Suppressor macrophage treated with lipopolysaccharide for 4 hours (primary cell): Measurements from ENCODE around the gene TWF2.
A peak's percentile ranks its signal among the peaks of the same experiment; 100 is the strongest.
"Not testable (repeated sequence)": the region's sequence is repeated elsewhere in the genome, so short reads cannot be mapped to it uniquely, and the experiment has no call there.

Experiments used
- DNase-seq: peaks from one replicate; pipeline ENCODE4 v3.0.0-alpha.2; 2020

TWF2 gene

GRCh38 chr3:52238761-52239701 is at the start of gene TWF2:
TSS of gene TWF2 (minus strand) at chr3:52239158. CDS start at chr3:52239016, 142 bp downstream.
- DNase-seq = peak; percentile 88

- no peak for DNase-seq
These were observed 49.7 kb upstream of the TWF2 start for GRCh38 chr3:52288674-52289073.

- no peak for DNase-seq
These were observed 47.8 kb upstream of the TWF2 start for GRCh38 chr3:52286777-52287110.

- not testable (repeated sequence) for DNase-seq
These were observed 45.1 kb upstream of the TWF2 start for GRCh38 chr3:52284051-52284450.

- no peak for DNase-seq
These were observed 44.3 kb upstream of the TWF2 start for GRCh38 chr3:52283306-52283705.

GRCh38 chr3:52281981-52282801 is 43.2 kb upstream of the TWF2 start:
- DNase-seq = peak; percentile 26

- DNase-seq = no peak
These were observed 41.1 kb upstream of the TWF2 start for GRCh38 chr3:52280050-52280461.

GRCh38 chr3:52279596-52279995 is 40.6 kb upstream of the TWF2 start:
- no peak for DNase-seq

GRCh38 chr3:52278510-52279069 is 39.6 kb upstream of the TWF2 start, which contains the start of gene WDR82:
TSS of gene WDR82 (minus strand) at chr3:52278649. CDS start at chr3:52278361, 288 bp downstream.
- DNase-seq = peak; percentile 98

GRCh38 chr3:52277972-52278509 is 39.1 kb upstream of the TWF2 start:
- peak; percentile 71 for DNase-seq

- DNase-seq = peak; percentile 82
These were observed 38.4 kb upstream of the TWF2 start for GRCh38 chr3:52277071-52277964.

GRCh38 chr3:52274781-52275180 is 35.8 kb upstream of the TWF2 start:
- not testable (repeated sequence) for DNase-seq

- no peak for DNase-seq
These were observed 33.9 kb upstream of the TWF2 start for GRCh38 chr3:52272831-52273230.

GRCh38 chr3:52272172-52272571 is 33.2 kb upstream of the TWF2 start:
- DNase-seq = not testable (repeated sequence)

- peak; percentile 62 for DNase-seq
These were observed 31.3 kb upstream of the TWF2 start for GRCh38 chr3:52270252-52270754.

GRCh38 chr3:52269776-52270175 is 30.8 kb upstream of the TWF2 start:
- peak; percentile 72 for DNase-seq

- DNase-seq = no peak
These were observed 29.1 kb upstream of the TWF2 start for GRCh38 chr3:52268036-52268435.

- no peak for DNase-seq
These were observed 26.4 kb upstream of the TWF2 start for GRCh38 chr3:52265387-52265786.

GRCh38 chr3:52262447-52262846 is 23.5 kb upstream of the TWF2 start:
- DNase-seq = no peak

GRCh38 chr3:52259448-52259847 is 20.5 kb upstream of the TWF2 start:
- DNase-seq = no peak

- DNase-seq = no peak
These were observed 20.1 kb upstream of the TWF2 start for GRCh38 chr3:52259035-52259434.

GRCh38 chr3:52257911-52258310 is 19.0 kb upstream of the TWF2 start:
- DNase-seq = no peak
